K562 (cell line): ENCODE data around the gene PLEKHG1. TPM values are rescaled to one million over a fixed set of nuclear protein-coding genes. Genes with fewer than 3 reads are reported as not detected.

ENCODE experiments used
- ATAC-seq: fragments of 200-7000 bp; cut with Tn5 transposase; 3 replicates; pipeline ENCODE4 v1.9.1; 2020; ENCODE audit warnings: moderate library complexity
- BruUV-seq: library from RNA; stranded (reverse); fragments of 400-500 nt; replicated peaks from 2 replicates; lab custom pipeline; 2021; lab: Mats Ljungman, UMichigan
- CTCF ChIA-PET: fragments of 300-600 bp; formaldehyde crosslinking; extraction: SDS; loops from one replicate; lab custom pipeline; 2021; ENCODE audit warnings: low intra/inter-chr PET ratio; lab: Yijun Ruan, JAX
- POLR2A ChIA-PET: fragments of 300-600, 350-650 bp; sonication (Branson Sonifier 250); formaldehyde crosslinking; extraction: SDS; loops from one replicate; lab custom pipeline; 2021; ENCODE audit warnings: antibody characterized with exemption, inconsistent platforms; lab: Yijun Ruan, JAX
- DNase-seq, 4 experiments: peaks; one replicate each; pipeline versions ENCODE4 v3.0.0 to v3.0.0-alpha.2; 2011 to 2018; ENCODE audit warnings: low spot score in 3 of 4, mixed read lengths in 3 of 4; ENCODE audit errors: extremely low read depth in 1 of 4
- FAIRE-seq: peaks from 2 replicates; lab custom pipeline; 2011; peaks lifted over from hg19 to GRCh38; lab: Jason Lieb, UNC
- H2AFZ ChIP-seq: 2 replicates; pipeline ENCODE4 v1.6.0; 2011; ENCODE audit warnings: low read depth, low read length, control low read depth, inconsistent platforms
- H3K27ac ChIP-seq: fragments of 200-600 bp; 3 replicates; pipeline ENCODE4 v1.8.0; 2011; ENCODE audit warnings: low read depth, mild to moderate bottlenecking, control low read depth, inconsistent platforms, low read length, moderate library complexity, mixed read lengths; ENCODE audit errors: extremely low read depth
- H3K27me3 ChIP-seq, 2 experiments: fragments of 300-600 bp in 1 of 2; 2 replicates in 1 of 2; 3 replicates in 1 of 2; pipeline versions ENCODE4 v1.6.0 to v1.8.0; 2011; ENCODE audit warnings: inconsistent platforms in 2 of 2, low read length in 2 of 2, mild to moderate bottlenecking in 1 of 2, mixed read lengths in 1 of 2, moderate library complexity in 1 of 2; ENCODE audit not compliant: control insufficient read depth in 2 of 2, insufficient read depth in 2 of 2
- H3K36me3 ChIP-seq: fragments of 300-600 bp; 3 replicates; pipeline ENCODE4 v1.8.0; 2011; ENCODE audit warnings: mild to moderate bottlenecking, low read length, inconsistent platforms; ENCODE audit not compliant: control insufficient read depth, insufficient read depth
- H3K4me1 ChIP-seq, 2 experiments: fragments of 200-600 bp in 1 of 2; replicated peaks in 1 of 2; 2 replicates in 1 of 2; 3 replicates in 1 of 2; pipeline versions ENCODE4 v1.5.1 to v1.8.0; 2011; ENCODE audit warnings: inconsistent platforms in 2 of 2, low read length in 2 of 2, mild to moderate bottlenecking in 1 of 2, mixed read lengths in 1 of 2, moderate library complexity in 1 of 2; ENCODE audit not compliant: control insufficient read depth in 2 of 2, insufficient read depth in 2 of 2
- H3K4me2 ChIP-seq: 2 replicates; pipeline ENCODE4 v1.6.1; 2011; ENCODE audit warnings: low read length, control low read depth, inconsistent platforms, mixed read lengths; ENCODE audit not compliant: insufficient read depth
- H3K4me3 ChIP-seq: fragments of 200-600 bp; sonication (generic), shearing (Covaris generic); 2 replicates; pipeline ENCODE4 v1.5.1; 2016; ENCODE audit warnings: control low read depth, inconsistent platforms
- H3K79me2 ChIP-seq: fragments of 200-600 bp; 3 replicates; pipeline ENCODE4 v1.8.0; 2011; ENCODE audit warnings: low read length, inconsistent platforms; ENCODE audit not compliant: control insufficient read depth, insufficient read depth
- H3K9ac ChIP-seq, 2 experiments: 2 replicates each; pipeline versions ENCODE4 v1.6.0 to v1.6.1; 2011; ENCODE audit warnings: low read depth in 2 of 2, low read length in 2 of 2, control low read depth in 1 of 2, inconsistent platforms in 1 of 2, mild to moderate bottlenecking in 1 of 2, mixed read lengths in 1 of 2; ENCODE audit not compliant: insufficient read depth in 1 of 2
- H3K9me1 ChIP-seq: one replicate; pipeline ENCODE4 v1.6.0; 2011; ENCODE audit warnings: inconsistent platforms, mild to moderate bottlenecking, low read length, moderate library complexity; ENCODE audit not compliant: control insufficient read depth, insufficient read depth
- H3K9me3 ChIP-seq: replicated peaks from 2 replicates; pipeline ENCODE4 v1.5.1; 2011; ENCODE audit warnings: low read depth, low read length, inconsistent platforms; ENCODE audit not compliant: control insufficient read depth, insufficient read depth
- H4K20me1 ChIP-seq: replicated peaks from 2 replicates; pipeline ENCODE4 v1.6.1; 2011; ENCODE audit warnings: low read length, inconsistent platforms, mixed read lengths; ENCODE audit not compliant: control insufficient read depth, insufficient read depth
- FOXM1 ChIP-seq, 2 experiments: fragments of 450-650 bp in 1 of 2; sonication (generic) in 1 of 2; formaldehyde crosslinking in 1 of 2; IDR thresholded peaks; 2 replicates each; pipeline versions ENCODE4 v1.6.1 to v1.9.0; 2017 to 2022; ENCODE audit warnings: low read depth in 2 of 2, mild to moderate bottlenecking in 2 of 2, missing genetic modification reagents in 1 of 2, moderate library complexity in 1 of 2
- NFE2L1 ChIP-seq: fragments of 450-650 bp; IDR thresholded peaks from 2 replicates; pipeline ENCODE4 v1.6.1; 2016; ENCODE audit warnings: missing genetic modification characterization, low read depth, mild to moderate bottlenecking, missing compliant biosample characterization, moderate library complexity, borderline replicate concordance
- ZNF239 ChIP-seq: fragments of 250-450 bp; sonication (Bioruptor Pico); IDR thresholded peaks from 2 replicates; pipeline ENCODE4 v1.4.0; 2020; ENCODE audit warnings: mild to moderate bottlenecking
- ZNF316 ChIP-seq: fragments of 450-650 bp; IDR thresholded peaks from 2 replicates; pipeline ENCODE4 v1.6.1; 2016
- WGBS: fragments of 100-300 bp; shearing (Covaris generic); methylation state at CpG from one replicate; pipeline ENCODE4 v1.1.6; 2016; ENCODE audit warnings: low coverage, mixed read lengths; ENCODE audit not compliant: insufficient coverage; ENCODE audit errors: missing lambda C conversion rate; 5-methylcytosine and 5-hydroxymethylcytosine counted together
- in situ Hi-C: fragments of 300-500 bp; cut with MboI; formaldehyde crosslinking; loops from 4 replicates; pipeline ENCODE4 v1.15.0; 2018; ENCODE audit warnings: inconsistent platforms, mixed read lengths
- intact Hi-C: fragments of 100-400 bp; cut with micrococcal nuclease; formaldehyde crosslinking; loops from 2 replicates; pipeline ENCODE4 v1.14.2; 2022
- polyA plus RNA-seq, 8 experiments: library from polyadenylated mRNA; depleted of rRNA in 4 of 8; stranded (reverse) in 5 of 8; unstranded in 3 of 8; fragments of >200 nt; fragmentation: Nextera tagmentation in 2 of 8; fragmentation: Illumina TruSeq in 1 of 8; extraction: Ambion mirVana in 2 of 8; extraction: Trizol in 1 of 8; gene quantifications; 2 replicates each; pipeline versions ENCODE4 v1.2.1 to v1.2.3, GENCODE V29; 2011 to 2014; ENCODE audit warnings: inconsistent platforms in 1 of 8, missing spikeins in 1 of 8
- total RNA-seq, 7 experiments: library from RNA; depleted of rRNA in 6 of 7; stranded (reverse); fragments of >200 nt in 6 of 7; fragmentation: Illumina TruSeq in 2 of 7; extraction: Trizol in 2 of 7; gene quantifications; 2 replicates each; pipeline versions ENCODE4 v1.2.1 to v1.2.3, GENCODE V29; 2011 to 2021; ENCODE audit warnings: low replicate concordance in 1 of 7
- TF ChIP-seq, protein P1 (sequence below): fragments of 450-650 bp; IDR thresholded peaks from 2 replicates; pipeline ENCODE4 v1.6.1; 2016; ENCODE audit warnings: antibody characterized with exemption
- TF ChIP-seq, protein P2 (sequence below): sonication (generic); formaldehyde crosslinking; IDR thresholded peaks from 2 replicates; pipeline ENCODE4 v1.4.0; 2020; ENCODE audit warnings: mild to moderate bottlenecking, missing genetic modification reagents
- TF ChIP-seq, protein P3 (sequence below): fragments of 200-600 bp; sonication (generic); IDR thresholded peaks from one replicate; pipeline ENCODE4 v1.6.1; 2012; ENCODE audit warnings: mild to moderate bottlenecking, low read depth, low read length, inconsistent platforms

The PLEKHG1 gene
- total and polyA plus RNA-seq, 9 of the 15 experiments (the other 6 are each of a cell fraction or from before 2014, with no cell fraction given): 0.03 to 0.16 (median 0.03) TPM; not detected in 6

DNA sequence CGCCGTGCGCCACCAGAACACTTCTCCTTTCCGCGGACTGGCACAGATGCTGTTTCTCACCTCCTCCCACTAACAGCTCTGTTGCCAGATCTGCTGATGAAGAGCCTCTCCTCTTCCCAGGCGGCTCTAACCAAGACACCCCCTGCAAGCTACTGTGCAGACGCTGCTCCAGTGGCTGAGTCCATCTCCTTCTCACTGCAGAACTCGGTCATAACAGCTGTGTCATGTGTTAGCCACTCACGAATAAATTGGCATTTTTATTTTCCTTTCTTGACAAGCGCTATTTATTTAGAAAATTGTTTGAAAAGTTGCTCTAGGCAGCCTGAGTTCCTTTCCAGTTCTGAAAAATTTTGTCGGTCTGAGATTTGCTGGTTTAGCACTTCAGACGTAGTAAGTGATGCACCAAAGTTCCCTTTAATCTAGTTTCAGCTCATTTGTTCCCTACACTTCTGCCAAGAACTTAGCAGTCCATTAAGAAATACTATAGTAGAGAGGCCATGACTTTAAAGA is 12.8 kb upstream of the PLEKHG1 start:
- FAIRE-seq: no peak
- Histone ChIP-seq H3K27ac (no peak overlapping the region), H3K4me1 (no peaks in the 10 kb centered on the region), H3K36me3 (no peaks in the 10 kb centered on the region), H3K9me1 (no peaks in the 10 kb centered on the region), H3K27me3 (peaks cover 29 to 32% of the 10 kb centered on the region in 2 experiments; a peak in 4 of 5 replicates), H3K9me3 (no peaks in the 10 kb centered on the region), H2AFZ (no peak overlapping the region), H3K9ac (no peak overlapping the region), H3K4me3 (no peak overlapping the region), H3K4me2 (no peak overlapping the region), H3K79me2 (no peaks in the 10 kb centered on the region), H4K20me1 (no peaks in the 10 kb centered on the region)
- BruUV-seq: no TSS peak
- no peak for ATAC-seq
- ChIA-PET POLR2A (interaction anchor here (0.9 to 1.2 kb wide), 2 partner anchors 9 to 17 kb away, joined by 3 read pairs; no protein-coding TSS in a partner anchor), CTCF (no interaction called here)
- WGBS: under 1% methylated on average over 12 of the region's 12 CpGs
- intact Hi-C loops (no loop called here), in situ Hi-C loops (no loop called here)
- DNase-seq: no peak
- TF ChIP-seq ZNF239 (CRISPR knock-in tag) (no peak), FOXM1 (IDR thresholded peaks at IDR 0.05; ENCODE audit: low read depth) (no peak), FOXM1 (CRISPR knock-in tag; IDR thresholded peaks at IDR 0.05; ENCODE audit: low read depth) (no peak), ZNF316 (no peak), NFE2L1 (tag) (no peak)
- TF ChIP-seq, protein P1, sequence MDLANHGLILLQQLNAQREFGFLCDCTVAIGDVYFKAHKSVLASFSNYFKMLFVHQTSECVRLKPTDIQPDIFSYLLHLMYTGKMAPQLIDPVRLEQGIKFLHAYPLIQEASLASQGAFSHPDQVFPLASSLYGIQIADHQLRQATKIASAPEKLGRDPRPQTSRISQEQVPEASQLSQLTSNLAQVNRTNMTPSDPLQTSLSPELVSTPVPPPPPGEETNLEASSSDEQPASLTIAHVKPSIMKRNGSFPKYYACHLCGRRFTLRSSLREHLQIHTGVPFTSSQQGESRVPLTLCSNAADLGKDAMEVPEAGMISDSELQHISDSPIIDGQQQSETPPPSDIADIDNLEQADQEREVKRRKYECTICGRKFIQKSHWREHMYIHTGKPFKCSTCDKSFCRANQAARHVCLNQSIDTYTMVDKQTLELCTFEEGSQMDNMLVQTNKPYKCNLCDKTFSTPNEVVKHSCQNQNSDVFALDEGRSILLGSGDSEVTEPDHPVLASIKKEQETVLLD: no peak
- TF ChIP-seq, protein P2, sequence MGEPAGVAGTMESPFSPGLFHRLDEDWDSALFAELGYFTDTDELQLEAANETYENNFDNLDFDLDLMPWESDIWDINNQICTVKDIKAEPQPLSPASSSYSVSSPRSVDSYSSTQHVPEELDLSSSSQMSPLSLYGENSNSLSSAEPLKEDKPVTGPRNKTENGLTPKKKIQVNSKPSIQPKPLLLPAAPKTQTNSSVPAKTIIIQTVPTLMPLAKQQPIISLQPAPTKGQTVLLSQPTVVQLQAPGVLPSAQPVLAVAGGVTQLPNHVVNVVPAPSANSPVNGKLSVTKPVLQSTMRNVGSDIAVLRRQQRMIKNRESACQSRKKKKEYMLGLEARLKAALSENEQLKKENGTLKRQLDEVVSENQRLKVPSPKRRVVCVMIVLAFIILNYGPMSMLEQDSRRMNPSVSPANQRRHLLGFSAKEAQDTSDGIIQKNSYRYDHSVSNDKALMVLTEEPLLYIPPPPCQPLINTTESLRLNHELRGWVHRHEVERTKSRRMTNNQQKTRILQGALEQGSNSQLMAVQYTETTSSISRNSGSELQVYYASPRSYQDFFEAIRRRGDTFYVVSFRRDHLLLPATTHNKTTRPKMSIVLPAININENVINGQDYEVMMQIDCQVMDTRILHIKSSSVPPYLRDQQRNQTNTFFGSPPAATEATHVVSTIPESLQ: no peak
- TF ChIP-seq, protein P3, sequence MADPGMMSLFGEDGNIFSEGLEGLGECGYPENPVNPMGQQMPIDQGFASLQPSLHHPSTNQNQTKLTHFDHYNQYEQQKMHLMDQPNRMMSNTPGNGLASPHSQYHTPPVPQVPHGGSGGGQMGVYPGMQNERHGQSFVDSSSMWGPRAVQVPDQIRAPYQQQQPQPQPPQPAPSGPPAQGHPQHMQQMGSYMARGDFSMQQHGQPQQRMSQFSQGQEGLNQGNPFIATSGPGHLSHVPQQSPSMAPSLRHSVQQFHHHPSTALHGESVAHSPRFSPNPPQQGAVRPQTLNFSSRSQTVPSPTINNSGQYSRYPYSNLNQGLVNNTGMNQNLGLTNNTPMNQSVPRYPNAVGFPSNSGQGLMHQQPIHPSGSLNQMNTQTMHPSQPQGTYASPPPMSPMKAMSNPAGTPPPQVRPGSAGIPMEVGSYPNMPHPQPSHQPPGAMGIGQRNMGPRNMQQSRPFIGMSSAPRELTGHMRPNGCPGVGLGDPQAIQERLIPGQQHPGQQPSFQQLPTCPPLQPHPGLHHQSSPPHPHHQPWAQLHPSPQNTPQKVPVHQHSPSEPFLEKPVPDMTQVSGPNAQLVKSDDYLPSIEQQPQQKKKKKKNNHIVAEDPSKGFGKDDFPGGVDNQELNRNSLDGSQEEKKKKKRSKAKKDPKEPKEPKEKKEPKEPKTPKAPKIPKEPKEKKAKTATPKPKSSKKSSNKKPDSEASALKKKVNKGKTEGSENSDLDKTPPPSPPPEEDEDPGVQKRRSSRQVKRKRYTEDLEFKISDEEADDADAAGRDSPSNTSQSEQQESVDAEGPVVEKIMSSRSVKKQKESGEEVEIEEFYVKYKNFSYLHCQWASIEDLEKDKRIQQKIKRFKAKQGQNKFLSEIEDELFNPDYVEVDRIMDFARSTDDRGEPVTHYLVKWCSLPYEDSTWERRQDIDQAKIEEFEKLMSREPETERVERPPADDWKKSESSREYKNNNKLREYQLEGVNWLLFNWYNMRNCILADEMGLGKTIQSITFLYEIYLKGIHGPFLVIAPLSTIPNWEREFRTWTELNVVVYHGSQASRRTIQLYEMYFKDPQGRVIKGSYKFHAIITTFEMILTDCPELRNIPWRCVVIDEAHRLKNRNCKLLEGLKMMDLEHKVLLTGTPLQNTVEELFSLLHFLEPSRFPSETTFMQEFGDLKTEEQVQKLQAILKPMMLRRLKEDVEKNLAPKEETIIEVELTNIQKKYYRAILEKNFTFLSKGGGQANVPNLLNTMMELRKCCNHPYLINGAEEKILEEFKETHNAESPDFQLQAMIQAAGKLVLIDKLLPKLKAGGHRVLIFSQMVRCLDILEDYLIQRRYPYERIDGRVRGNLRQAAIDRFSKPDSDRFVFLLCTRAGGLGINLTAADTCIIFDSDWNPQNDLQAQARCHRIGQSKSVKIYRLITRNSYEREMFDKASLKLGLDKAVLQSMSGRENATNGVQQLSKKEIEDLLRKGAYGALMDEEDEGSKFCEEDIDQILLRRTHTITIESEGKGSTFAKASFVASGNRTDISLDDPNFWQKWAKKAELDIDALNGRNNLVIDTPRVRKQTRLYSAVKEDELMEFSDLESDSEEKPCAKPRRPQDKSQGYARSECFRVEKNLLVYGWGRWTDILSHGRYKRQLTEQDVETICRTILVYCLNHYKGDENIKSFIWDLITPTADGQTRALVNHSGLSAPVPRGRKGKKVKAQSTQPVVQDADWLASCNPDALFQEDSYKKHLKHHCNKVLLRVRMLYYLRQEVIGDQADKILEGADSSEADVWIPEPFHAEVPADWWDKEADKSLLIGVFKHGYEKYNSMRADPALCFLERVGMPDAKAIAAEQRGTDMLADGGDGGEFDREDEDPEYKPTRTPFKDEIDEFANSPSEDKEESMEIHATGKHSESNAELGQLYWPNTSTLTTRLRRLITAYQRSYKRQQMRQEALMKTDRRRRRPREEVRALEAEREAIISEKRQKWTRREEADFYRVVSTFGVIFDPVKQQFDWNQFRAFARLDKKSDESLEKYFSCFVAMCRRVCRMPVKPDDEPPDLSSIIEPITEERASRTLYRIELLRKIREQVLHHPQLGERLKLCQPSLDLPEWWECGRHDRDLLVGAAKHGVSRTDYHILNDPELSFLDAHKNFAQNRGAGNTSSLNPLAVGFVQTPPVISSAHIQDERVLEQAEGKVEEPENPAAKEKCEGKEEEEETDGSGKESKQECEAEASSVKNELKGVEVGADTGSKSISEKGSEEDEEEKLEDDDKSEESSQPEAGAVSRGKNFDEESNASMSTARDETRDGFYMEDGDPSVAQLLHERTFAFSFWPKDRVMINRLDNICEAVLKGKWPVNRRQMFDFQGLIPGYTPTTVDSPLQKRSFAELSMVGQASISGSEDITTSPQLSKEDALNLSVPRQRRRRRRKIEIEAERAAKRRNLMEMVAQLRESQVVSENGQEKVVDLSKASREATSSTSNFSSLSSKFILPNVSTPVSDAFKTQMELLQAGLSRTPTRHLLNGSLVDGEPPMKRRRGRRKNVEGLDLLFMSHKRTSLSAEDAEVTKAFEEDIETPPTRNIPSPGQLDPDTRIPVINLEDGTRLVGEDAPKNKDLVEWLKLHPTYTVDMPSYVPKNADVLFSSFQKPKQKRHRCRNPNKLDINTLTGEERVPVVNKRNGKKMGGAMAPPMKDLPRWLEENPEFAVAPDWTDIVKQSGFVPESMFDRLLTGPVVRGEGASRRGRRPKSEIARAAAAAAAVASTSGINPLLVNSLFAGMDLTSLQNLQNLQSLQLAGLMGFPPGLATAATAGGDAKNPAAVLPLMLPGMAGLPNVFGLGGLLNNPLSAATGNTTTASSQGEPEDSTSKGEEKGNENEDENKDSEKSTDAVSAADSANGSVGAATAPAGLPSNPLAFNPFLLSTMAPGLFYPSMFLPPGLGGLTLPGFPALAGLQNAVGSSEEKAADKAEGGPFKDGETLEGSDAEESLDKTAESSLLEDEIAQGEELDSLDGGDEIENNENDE: no peak
